MM.1S (cell line): ENCODE measurements around the gene SERPINE2.

ENCODE experiments used
- EZH2 ChIP-seq: fragments of 300-600 bp; sonication (generic); optimal IDR thresholded peaks from 2 replicates; pipeline ENCODE3; 2017; ENCODE audit warnings: low read depth, mild to moderate bottlenecking, antibody characterized with exemption, low read length, mixed read lengths
- EZH2phosphoT487 ChIP-seq: fragments of 300-600 bp; sonication (generic); IDR thresholded peaks from 2 replicates; pipeline ENCODE4 v1.6.1; 2018; ENCODE audit warnings: antibody characterized with exemption, low read length
- TF ChIP-seq, protein P1 (sequence below): fragments of 300-600 bp; sonication (generic); IDR thresholded peaks from 2 replicates; pipeline ENCODE4 v1.5.1; 2016; ENCODE audit warnings: antibody characterized with exemption, low read length, mixed read lengths

DNA sequence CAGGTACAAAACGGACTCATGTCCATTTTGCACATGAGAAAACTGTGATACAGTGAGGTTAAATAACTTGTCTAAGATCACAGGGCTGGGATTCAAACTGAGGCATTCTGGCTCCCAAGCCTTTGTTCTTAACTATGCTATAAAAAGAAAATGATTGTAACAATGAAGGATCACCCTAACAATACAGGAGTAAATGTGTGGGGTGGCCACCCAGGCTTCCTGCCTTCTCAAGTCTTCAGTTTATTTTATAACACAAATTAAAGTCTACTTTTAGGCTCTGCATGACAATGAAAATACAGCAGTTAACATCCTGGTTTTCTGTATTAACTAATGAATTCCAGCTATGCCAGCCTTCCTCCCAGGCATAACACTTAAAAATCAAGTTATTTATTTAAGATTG is 101.6 kb downstream of the SERPINE2 start:
- TF ChIP-seq, protein P1, sequence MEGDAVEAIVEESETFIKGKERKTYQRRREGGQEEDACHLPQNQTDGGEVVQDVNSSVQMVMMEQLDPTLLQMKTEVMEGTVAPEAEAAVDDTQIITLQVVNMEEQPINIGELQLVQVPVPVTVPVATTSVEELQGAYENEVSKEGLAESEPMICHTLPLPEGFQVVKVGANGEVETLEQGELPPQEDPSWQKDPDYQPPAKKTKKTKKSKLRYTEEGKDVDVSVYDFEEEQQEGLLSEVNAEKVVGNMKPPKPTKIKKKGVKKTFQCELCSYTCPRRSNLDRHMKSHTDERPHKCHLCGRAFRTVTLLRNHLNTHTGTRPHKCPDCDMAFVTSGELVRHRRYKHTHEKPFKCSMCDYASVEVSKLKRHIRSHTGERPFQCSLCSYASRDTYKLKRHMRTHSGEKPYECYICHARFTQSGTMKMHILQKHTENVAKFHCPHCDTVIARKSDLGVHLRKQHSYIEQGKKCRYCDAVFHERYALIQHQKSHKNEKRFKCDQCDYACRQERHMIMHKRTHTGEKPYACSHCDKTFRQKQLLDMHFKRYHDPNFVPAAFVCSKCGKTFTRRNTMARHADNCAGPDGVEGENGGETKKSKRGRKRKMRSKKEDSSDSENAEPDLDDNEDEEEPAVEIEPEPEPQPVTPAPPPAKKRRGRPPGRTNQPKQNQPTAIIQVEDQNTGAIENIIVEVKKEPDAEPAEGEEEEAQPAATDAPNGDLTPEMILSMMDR, result no peak
- TF ChIP-seq EZH2phosphoT487 (no peak), EZH2 (no peak)
